ENCODE measurements around the gene ADAMTSL1. TPM values are rescaled to one million over a fixed set of nuclear protein-coding genes. Genes with fewer than 3 reads are reported as not detected.

Gene ADAMTSL1
- total RNA-seq, 1 donor from 2014 or later: 12.3 TPM

GRCh38 chr9:18851069-18851795 lies 377.3 kb downstream of the ADAMTSL1 start:
- no peaks in the 10 kb centered on the region for H3K9me3 ChIP-seq
- H3K36me3 ChIP-seq: no peaks in the 10 kb centered on the region
- no peak for DNase-seq (ENCODE audit: low spot score in 2 of 2)
- no peak for TF ChIP-seq CTCF (IDR thresholded peaks at IDR 0.05)
- H3K27me3 ChIP-seq: no peaks in the 10 kb centered on the region
- H3K27ac ChIP-seq: no peak overlapping the region
- H3K4me1 ChIP-seq: peaks cover 3 to 4% of the 10 kb centered on the region in 2 donors
- no peak overlapping the region for H3K4me3 ChIP-seq
- intact Hi-C loops (cut with DNase I): no loop called here

GRCh38 chr9:18855656-18856055 lies 381.7 kb downstream of the ADAMTSL1 start:
- no peak for DNase-seq (ENCODE audit: low spot score in 2 of 2)
- intact Hi-C loops (cut with DNase I): no loop called here

GRCh38 chr9:18857334-18857733 lies 383.4 kb downstream of the ADAMTSL1 start:
- Histone ChIP-seq H3K36me3 (no peaks in the 10 kb centered on the region), H3K27ac (no peak overlapping the region), H3K27me3 (no peaks in the 10 kb centered on the region), H3K4me3 (no peak overlapping the region), H3K4me1 (peaks cover 3 to 15% of the 10 kb centered on the region in 2 donors), H3K9me3 (no peaks in the 10 kb centered on the region)
- intact Hi-C loops (cut with DNase I): no loop called here
- TF ChIP-seq CTCF (IDR thresholded peaks at IDR 0.05): no peak
- DNase-seq (ENCODE audit: low spot score in 2 of 2): no peak

More at GRCh38 chr9:18855656-18856055, 381.7 kb downstream of the ADAMTSL1 start:
- Histone ChIP-seq H3K36me3 (no peaks in the 10 kb centered on the region), H3K27me3 (no peaks in the 10 kb centered on the region), H3K27ac (peak overlapping the region; percentile 59 to 60), H3K9me3 (no peaks in the 10 kb centered on the region), H3K4me3 (no peak overlapping the region), H3K4me1 (peaks cover 3 to 4% of the 10 kb centered on the region in 2 donors)
- no peak for TF ChIP-seq CTCF (IDR thresholded peaks at IDR 0.05)

- Histone ChIP-seq H3K27me3 (no peaks in the 10 kb centered on the region), H3K4me1 (peaks cover 3 to 19% of the 10 kb centered on the region in 2 donors), H3K27ac (no peak overlapping the region), H3K4me3 (no peak overlapping the region), H3K9me3 (no peaks in the 10 kb centered on the region), H3K36me3 (no peaks in the 10 kb centered on the region)
- no peak for TF ChIP-seq CTCF (IDR thresholded peaks at IDR 0.05)
- DNase-seq (ENCODE audit: low spot score in 2 of 2): no peak
- intact Hi-C loops (cut with DNase I): no loop called here
Measured at GRCh38 chr9:18857769-18858168, 383.8 kb downstream of the ADAMTSL1 start.

- intact Hi-C loops (cut with DNase I): loop anchor here (2.0 to 5.0 kb wide), 2 partner anchors 75 to 425 kb away; no protein-coding TSS in a partner anchor
- no peaks in the 10 kb centered on the region for H3K27me3 ChIP-seq
- peaks cover 0 to 20% of the 10 kb centered on the region in 2 donors for H3K4me1 ChIP-seq
- peak in 1 of 2 donors; percentile 78 for DNase-seq (ENCODE audit: low spot score in 2 of 2)
- H3K27ac ChIP-seq: peak overlapping the region; percentile 71 to 82
- TF ChIP-seq CTCF (IDR thresholded peaks at IDR 0.05): peak in 1 of 3 experiments; percentile 43
- no peaks in the 10 kb centered on the region for H3K9me3 ChIP-seq
- H3K4me3 ChIP-seq: peak overlapping the region; percentile 1 to 9
- no peaks in the 10 kb centered on the region for H3K36me3 ChIP-seq
Measured at GRCh38 chr9:18861609-18862544, 387.9 kb downstream of the ADAMTSL1 start.
